ENCODE measurements around the gene RNF151. TPM values are rescaled to one million over a fixed set of nuclear protein-coding genes. Genes with fewer than 3 reads are reported as not detected.

The RNF151 gene
- total RNA-seq, 2 experiments from 2014 or later: not detected

GRCh38 chr16:1946495-1947368, 19.9 kb upstream of the RNF151 start:
- Histone ChIP-seq H3K4me3 (ENCODE audit: low read depth, low read length, poor library complexity, severe bottlenecking) (no peak overlapping the region), H3K4me2 (ENCODE audit: low read length) (no peak overlapping the region), H3K27ac (ENCODE audit: low read depth, low read length, poor library complexity, severe bottlenecking) (no peak overlapping the region), H4K20me1 (ENCODE audit: insufficient read depth, low read length) (no peaks in the 10 kb centered on the region), H3K9me3 (ENCODE audit: low read length) (no peaks in the 10 kb centered on the region), H3K4me1 (ENCODE audit: insufficient read depth, low read length, poor library complexity, severe bottlenecking) (peaks cover 14% of the 10 kb centered on the region), H3K9me2 (ENCODE audit: insufficient read depth, low read length) (no peaks in the 10 kb centered on the region), H3K36me3 (ENCODE audit: insufficient read depth, low read length) (no peaks in the 10 kb centered on the region), H2AFZ (ENCODE audit: low read length) (no peak overlapping the region), H3K79me2 (ENCODE audit: insufficient read depth, low read depth, low read length) (no peaks in the 10 kb centered on the region)
- ChIA-PET CTCF (ENCODE audit: unreplicated experiment) (no interaction called here), POLR2A (no interaction called here)
- BruUV-seq (replicated peaks): no TSS peak
- DNase-seq (ENCODE audit: low spot score): no peak
- TF ChIP-seq, protein P1, sequence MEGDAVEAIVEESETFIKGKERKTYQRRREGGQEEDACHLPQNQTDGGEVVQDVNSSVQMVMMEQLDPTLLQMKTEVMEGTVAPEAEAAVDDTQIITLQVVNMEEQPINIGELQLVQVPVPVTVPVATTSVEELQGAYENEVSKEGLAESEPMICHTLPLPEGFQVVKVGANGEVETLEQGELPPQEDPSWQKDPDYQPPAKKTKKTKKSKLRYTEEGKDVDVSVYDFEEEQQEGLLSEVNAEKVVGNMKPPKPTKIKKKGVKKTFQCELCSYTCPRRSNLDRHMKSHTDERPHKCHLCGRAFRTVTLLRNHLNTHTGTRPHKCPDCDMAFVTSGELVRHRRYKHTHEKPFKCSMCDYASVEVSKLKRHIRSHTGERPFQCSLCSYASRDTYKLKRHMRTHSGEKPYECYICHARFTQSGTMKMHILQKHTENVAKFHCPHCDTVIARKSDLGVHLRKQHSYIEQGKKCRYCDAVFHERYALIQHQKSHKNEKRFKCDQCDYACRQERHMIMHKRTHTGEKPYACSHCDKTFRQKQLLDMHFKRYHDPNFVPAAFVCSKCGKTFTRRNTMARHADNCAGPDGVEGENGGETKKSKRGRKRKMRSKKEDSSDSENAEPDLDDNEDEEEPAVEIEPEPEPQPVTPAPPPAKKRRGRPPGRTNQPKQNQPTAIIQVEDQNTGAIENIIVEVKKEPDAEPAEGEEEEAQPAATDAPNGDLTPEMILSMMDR (conservative IDR thresholded peaks at IDR 0.05; ENCODE audit: low read length): no peak
- no peak for TF ChIP-seq EZH2phosphoT487 (IDR thresholded peaks at IDR 0.05; ENCODE audit: borderline replicate concordance, low read depth, low read length)
- intact Hi-C loops (cut with micrococcal nuclease; ENCODE audit: unreplicated experiment): no loop called here

GRCh38 chr16:1947369-1947670, 19.3 kb upstream of the RNF151 start:
- Histone ChIP-seq H3K9me3 (ENCODE audit: low read length) (no peaks in the 10 kb centered on the region), H3K79me2 (ENCODE audit: insufficient read depth, low read depth, low read length) (no peaks in the 10 kb centered on the region), H4K20me1 (ENCODE audit: insufficient read depth, low read length) (no peaks in the 10 kb centered on the region), H3K27ac (ENCODE audit: low read depth, low read length, poor library complexity, severe bottlenecking) (no peak overlapping the region), H3K4me1 (ENCODE audit: insufficient read depth, low read length, poor library complexity, severe bottlenecking) (peaks cover 8% of the 10 kb centered on the region), H3K4me2 (ENCODE audit: low read length) (no peak overlapping the region), H2AFZ (ENCODE audit: low read length) (no peak overlapping the region), H3K9me2 (ENCODE audit: insufficient read depth, low read length) (no peaks in the 10 kb centered on the region), H3K4me3 (ENCODE audit: low read depth, low read length, poor library complexity, severe bottlenecking) (no peak overlapping the region), H3K36me3 (ENCODE audit: insufficient read depth, low read length) (no peaks in the 10 kb centered on the region)
- ChIA-PET POLR2A (no interaction called here), CTCF (ENCODE audit: unreplicated experiment) (no interaction called here)
- BruUV-seq (replicated peaks): no TSS peak
- TF ChIP-seq EZH2phosphoT487 (IDR thresholded peaks at IDR 0.05; ENCODE audit: borderline replicate concordance, low read depth, low read length): no peak
- TF ChIP-seq, protein P1 (conservative IDR thresholded peaks at IDR 0.05; ENCODE audit: low read length): no peak
- intact Hi-C loops (cut with micrococcal nuclease; ENCODE audit: unreplicated experiment): no loop called here
- no peak for DNase-seq (ENCODE audit: low spot score)

- intact Hi-C loops (cut with micrococcal nuclease; ENCODE audit: unreplicated experiment): no loop called here
- no peak overlapping the region for H3K27ac ChIP-seq (ENCODE audit: low read depth, low read length, poor library complexity, severe bottlenecking)
- TF ChIP-seq, protein P1 (conservative IDR thresholded peaks at IDR 0.05; ENCODE audit: low read length): no peak
- TF ChIP-seq EZH2phosphoT487 (IDR thresholded peaks at IDR 0.05; ENCODE audit: borderline replicate concordance, low read depth, low read length): no peak
- H3K4me1 ChIP-seq (ENCODE audit: insufficient read depth, low read length, poor library complexity, severe bottlenecking): no peaks in the 10 kb centered on the region
- no peaks in the 10 kb centered on the region for H3K9me3 ChIP-seq (ENCODE audit: low read length)
- no peaks in the 10 kb centered on the region for H4K20me1 ChIP-seq (ENCODE audit: insufficient read depth, low read length)
- no peak overlapping the region for H2AFZ ChIP-seq (ENCODE audit: low read length)
- POLR2A ChIA-PET: interaction anchor here (0.7 kb wide), 1 partner anchor 71 kb away, joined by 4 read pairs; no protein-coding TSS in a partner anchor
- H3K79me2 ChIP-seq (ENCODE audit: insufficient read depth, low read depth, low read length): no peaks in the 10 kb centered on the region
- no peaks in the 10 kb centered on the region for H3K36me3 ChIP-seq (ENCODE audit: insufficient read depth, low read length)
- BruUV-seq (replicated peaks): no TSS peak
- CTCF ChIA-PET (ENCODE audit: unreplicated experiment): no interaction called here
- no peaks in the 10 kb centered on the region for H3K9me2 ChIP-seq (ENCODE audit: insufficient read depth, low read length)
- DNase-seq (ENCODE audit: low spot score): no peak
- H3K4me2 ChIP-seq (ENCODE audit: low read length): no peak overlapping the region
- no peak overlapping the region for H3K4me3 ChIP-seq (ENCODE audit: low read depth, low read length, poor library complexity, severe bottlenecking)
These were observed 17.1 kb upstream of the RNF151 start for GRCh38 chr16:1949507-1949906.

Measured in OCI-LY7 (cell line).